ENCODE results near the gene GPR153.

GPR153 gene

DNA sequence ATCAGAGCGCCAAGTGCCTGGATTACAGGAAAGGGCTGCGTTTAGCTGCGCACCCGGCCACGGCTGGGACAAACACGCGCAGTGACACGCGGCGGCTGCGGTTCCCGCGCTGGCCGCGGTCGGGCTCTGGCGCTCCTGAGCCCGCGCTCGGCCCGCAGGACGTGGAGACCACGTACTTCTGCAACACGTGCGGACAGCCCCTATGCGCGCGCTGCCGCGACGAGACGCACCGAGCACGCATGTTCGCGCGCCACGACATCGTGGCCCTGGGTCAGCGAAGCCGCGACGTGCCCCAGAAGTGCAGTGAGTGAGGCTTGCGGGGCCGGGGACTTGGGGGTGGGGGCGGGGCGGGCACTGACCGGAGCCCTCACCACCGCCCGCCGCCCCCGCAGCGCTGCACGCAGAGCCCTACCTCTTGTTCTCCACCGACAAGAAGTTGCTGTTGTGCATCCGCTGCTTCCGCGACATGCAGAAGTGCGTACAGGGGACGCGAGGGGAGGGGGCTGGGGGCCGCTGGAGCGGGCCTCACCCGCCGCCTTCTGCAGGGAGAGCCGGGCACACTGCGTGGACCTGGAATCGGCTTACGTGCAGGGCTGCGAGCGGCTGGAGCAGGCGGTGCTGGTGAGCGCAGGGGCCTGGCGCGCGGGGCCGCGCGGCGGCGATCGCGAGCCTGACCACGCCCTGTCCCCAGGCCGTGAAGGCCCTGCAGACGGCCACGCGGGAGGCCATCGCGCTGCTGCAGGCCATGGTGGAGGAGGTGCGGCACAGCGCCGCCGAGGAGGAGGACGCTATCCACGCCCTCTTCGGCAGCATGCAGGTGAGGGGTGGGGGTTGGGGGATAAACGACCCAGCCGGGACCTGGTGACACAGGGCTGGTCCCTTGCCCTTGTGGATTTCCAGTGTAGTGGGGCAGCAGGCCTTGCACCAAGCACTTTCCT is 51.9 kb downstream of the GPR153 start:
- Histone ChIP-seq H3K4me2 (ENCODE audit: low read length) (peak overlapping the region; percentile 63), H3K9me2 (ENCODE audit: low read depth, low read length) (no peaks in the 10 kb centered on the region), H3K36me3 (ENCODE audit: insufficient read depth, low read length) (no peaks in the 10 kb centered on the region), H3K4me3 (ENCODE audit: low read depth, low read length, poor library complexity, severe bottlenecking) (peak overlapping the region; percentile 47), H3F3A (ENCODE audit: insufficient read depth, low read length) (no peaks in the 10 kb centered on the region), H2AFZ (ENCODE audit: low read length) (no peak overlapping the region), H3K27ac (ENCODE audit: low read depth, low read length, poor library complexity, severe bottlenecking) (no peak overlapping the region), H3K9ac (ENCODE audit: low read length) (no peak overlapping the region), H3K79me2 (ENCODE audit: insufficient read depth, low read length) (no peaks in the 10 kb centered on the region), H3K27me3 (ENCODE audit: insufficient read depth, low read length) (peaks cover 6% of the 10 kb centered on the region; the same call in 1 of the 2 replicates), H3K4me1 (ENCODE audit: insufficient read depth, low read length, severe bottlenecking) (peaks cover 19% of the 10 kb centered on the region), H3K9me3 (ENCODE audit: low read length) (no peaks in the 10 kb centered on the region), H4K20me1 (ENCODE audit: insufficient read depth, low read length) (no peaks in the 10 kb centered on the region)
- TF ChIP-seq, protein P1, sequence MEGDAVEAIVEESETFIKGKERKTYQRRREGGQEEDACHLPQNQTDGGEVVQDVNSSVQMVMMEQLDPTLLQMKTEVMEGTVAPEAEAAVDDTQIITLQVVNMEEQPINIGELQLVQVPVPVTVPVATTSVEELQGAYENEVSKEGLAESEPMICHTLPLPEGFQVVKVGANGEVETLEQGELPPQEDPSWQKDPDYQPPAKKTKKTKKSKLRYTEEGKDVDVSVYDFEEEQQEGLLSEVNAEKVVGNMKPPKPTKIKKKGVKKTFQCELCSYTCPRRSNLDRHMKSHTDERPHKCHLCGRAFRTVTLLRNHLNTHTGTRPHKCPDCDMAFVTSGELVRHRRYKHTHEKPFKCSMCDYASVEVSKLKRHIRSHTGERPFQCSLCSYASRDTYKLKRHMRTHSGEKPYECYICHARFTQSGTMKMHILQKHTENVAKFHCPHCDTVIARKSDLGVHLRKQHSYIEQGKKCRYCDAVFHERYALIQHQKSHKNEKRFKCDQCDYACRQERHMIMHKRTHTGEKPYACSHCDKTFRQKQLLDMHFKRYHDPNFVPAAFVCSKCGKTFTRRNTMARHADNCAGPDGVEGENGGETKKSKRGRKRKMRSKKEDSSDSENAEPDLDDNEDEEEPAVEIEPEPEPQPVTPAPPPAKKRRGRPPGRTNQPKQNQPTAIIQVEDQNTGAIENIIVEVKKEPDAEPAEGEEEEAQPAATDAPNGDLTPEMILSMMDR (IDR thresholded peaks at IDR 0.05; ENCODE audit: low read length), result peak; percentile 33
- no peak for TF ChIP-seq EZH2 (IDR thresholded peaks at IDR 0.05; ENCODE audit: borderline replicate concordance, low read length)

DNA sequence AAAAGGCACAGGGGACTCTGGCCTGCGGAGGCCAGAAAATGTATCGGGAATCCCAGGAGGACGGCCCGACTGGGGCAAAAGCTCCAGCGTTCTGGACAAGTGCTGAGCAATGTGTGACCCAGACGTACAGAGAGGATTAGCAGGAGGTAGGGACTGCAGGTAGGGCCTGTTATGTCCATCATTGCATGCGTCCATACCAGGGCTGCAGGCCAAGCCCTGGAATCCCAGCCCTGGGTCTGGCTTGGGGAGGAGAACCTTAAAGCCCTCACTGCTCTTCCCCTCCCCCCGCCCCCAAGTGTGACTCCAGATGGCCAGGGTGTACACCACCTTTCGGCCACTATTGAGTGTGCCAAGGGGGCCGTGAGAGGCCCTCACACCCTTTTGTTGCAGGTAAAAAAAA is 53.0 kb downstream of the GPR153 start:
- H4K20me1 ChIP-seq (ENCODE audit: insufficient read depth, low read length), result no peaks in the 10 kb centered on the region
- no peak overlapping the region for H3K4me3 ChIP-seq (ENCODE audit: low read depth, low read length, poor library complexity, severe bottlenecking)
- H3K79me2 ChIP-seq (ENCODE audit: insufficient read depth, low read length), result no peaks in the 10 kb centered on the region
- H3K27me3 ChIP-seq (ENCODE audit: insufficient read depth, low read length), result peaks cover 6% of the 10 kb centered on the region; the same call in 1 of the 2 replicates
- no peak overlapping the region for H3K9ac ChIP-seq (ENCODE audit: low read length)
- no peaks in the 10 kb centered on the region for H3K9me3 ChIP-seq (ENCODE audit: low read length)
- no peak overlapping the region for H2AFZ ChIP-seq (ENCODE audit: low read length)
- no peak overlapping the region for H3K27ac ChIP-seq (ENCODE audit: low read depth, low read length, poor library complexity, severe bottlenecking)
- TF ChIP-seq, protein P1 (IDR thresholded peaks at IDR 0.05; ENCODE audit: low read length), result no peak
- TF ChIP-seq EZH2 (IDR thresholded peaks at IDR 0.05; ENCODE audit: borderline replicate concordance, low read length), result no peak
- H3K36me3 ChIP-seq (ENCODE audit: insufficient read depth, low read length), result no peaks in the 10 kb centered on the region
- H3F3A ChIP-seq (ENCODE audit: insufficient read depth, low read length), result no peaks in the 10 kb centered on the region
- H3K9me2 ChIP-seq (ENCODE audit: low read depth, low read length), result no peaks in the 10 kb centered on the region
- no peak overlapping the region for H3K4me2 ChIP-seq (ENCODE audit: low read length)
- peaks cover 19% of the 10 kb centered on the region for H3K4me1 ChIP-seq (ENCODE audit: insufficient read depth, low read length, severe bottlenecking)

DNA sequence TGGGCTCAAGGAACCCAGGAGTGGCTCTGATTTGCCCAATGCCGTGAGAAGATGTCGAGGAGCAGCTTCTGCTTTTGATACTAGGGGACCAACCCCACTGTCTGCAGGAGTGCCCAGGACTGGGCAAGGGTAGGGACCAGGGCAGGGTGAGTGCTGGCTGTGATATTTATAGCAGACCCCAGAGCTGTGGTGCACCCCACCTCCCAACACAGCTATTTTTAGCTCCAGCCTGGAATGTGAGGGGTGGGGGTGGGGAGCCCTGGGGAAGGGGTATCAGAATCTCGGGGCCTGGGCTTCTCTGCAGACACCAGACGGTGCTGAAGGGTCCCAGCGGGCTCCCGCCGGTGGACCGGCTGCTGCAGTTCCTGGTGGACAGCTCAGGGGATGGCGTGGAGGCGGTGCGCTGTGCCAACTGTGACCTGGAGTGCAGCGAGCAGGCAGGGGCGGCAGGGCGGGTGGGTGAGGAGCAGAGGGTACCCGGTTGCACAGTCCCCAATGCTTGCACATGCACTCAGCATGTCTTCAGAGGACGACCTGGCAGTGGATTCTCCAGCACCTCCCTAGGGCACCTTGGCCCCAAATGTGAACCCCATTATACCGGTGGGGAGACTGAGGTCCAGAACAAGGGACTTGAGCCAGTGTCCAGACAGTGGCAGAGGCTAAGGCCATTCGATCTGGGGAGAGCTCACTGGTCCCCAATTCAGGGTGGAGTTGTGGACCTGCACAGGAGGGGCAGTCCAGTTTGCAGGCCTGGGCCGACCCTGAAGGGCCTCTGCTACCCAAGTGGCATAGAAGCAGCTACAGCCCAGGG is 53.6 kb downstream of the GPR153 start:
- Histone ChIP-seq H4K20me1 (ENCODE audit: insufficient read depth, low read length) (no peaks in the 10 kb centered on the region), H3K9me2 (ENCODE audit: low read depth, low read length) (no peaks in the 10 kb centered on the region), H3K27me3 (ENCODE audit: insufficient read depth, low read length) (peaks cover 6% of the 10 kb centered on the region; the same call in 1 of the 2 replicates), H3K4me3 (ENCODE audit: low read depth, low read length, poor library complexity, severe bottlenecking) (no peak overlapping the region), H3K36me3 (ENCODE audit: insufficient read depth, low read length) (no peaks in the 10 kb centered on the region), H3K9ac (ENCODE audit: low read length) (no peak overlapping the region), H3K4me1 (ENCODE audit: insufficient read depth, low read length, severe bottlenecking) (peaks cover 16% of the 10 kb centered on the region), H3F3A (ENCODE audit: insufficient read depth, low read length) (no peaks in the 10 kb centered on the region), H2AFZ (ENCODE audit: low read length) (no peak overlapping the region), H3K27ac (ENCODE audit: low read depth, low read length, poor library complexity, severe bottlenecking) (no peak overlapping the region), H3K79me2 (ENCODE audit: insufficient read depth, low read length) (no peaks in the 10 kb centered on the region), H3K9me3 (ENCODE audit: low read length) (no peaks in the 10 kb centered on the region), H3K4me2 (ENCODE audit: low read length) (no peak overlapping the region)
- TF ChIP-seq EZH2 (IDR thresholded peaks at IDR 0.05; ENCODE audit: borderline replicate concordance, low read length), result no peak
